Measurements from ENCODE around the gene TMEM205. TPM values are rescaled to one million over a fixed set of nuclear protein-coding genes. Genes with fewer than 3 reads are reported as not detected.

Gene TMEM205
- total RNA-seq, 3 donors from 2014 or later, result 216 to 286 (median 243) TPM

DNA sequence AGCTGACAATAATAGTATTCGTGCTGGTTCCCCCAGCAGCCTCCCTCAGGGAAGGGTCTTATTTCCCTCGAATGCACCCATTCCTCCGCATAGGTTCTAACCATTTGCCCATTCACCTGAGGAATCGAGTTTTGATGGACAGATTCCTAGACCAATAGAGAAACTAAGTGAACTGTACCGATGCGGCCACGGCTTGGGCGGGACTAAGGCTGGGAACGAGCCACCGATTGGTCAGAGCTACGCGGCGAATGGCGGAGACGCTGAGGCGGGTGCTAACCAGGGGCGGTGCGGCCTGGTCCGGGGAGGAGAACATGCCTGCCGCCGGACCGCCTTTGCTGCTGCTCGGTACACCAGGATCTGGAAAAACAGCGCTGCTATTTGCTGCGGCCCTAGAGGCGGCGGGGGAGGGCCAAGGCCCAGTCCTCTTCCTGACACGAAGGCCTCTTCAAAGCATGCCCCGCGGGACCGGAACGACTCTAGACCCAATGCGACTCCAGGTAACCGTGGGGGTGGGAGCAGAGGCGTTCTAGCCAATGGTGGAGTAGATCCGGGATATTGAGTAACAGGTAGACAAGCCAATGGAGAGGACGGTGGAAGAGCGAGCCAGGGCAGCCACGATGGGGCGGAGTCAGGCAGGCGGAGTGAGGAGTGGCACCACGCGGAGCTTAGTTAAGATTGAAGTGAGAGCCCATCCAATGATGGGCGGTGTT, 28.5 kb upstream of the TMEM205 start, which contains the start of gene SWSAP1:
Gene SWSAP1, plus strand, starts transcription at position 234 of the 710 bp plus-strand sequence. Its CDS starts 15 bp downstream, at position 249.
- TF ChIP-seq, protein P1, sequence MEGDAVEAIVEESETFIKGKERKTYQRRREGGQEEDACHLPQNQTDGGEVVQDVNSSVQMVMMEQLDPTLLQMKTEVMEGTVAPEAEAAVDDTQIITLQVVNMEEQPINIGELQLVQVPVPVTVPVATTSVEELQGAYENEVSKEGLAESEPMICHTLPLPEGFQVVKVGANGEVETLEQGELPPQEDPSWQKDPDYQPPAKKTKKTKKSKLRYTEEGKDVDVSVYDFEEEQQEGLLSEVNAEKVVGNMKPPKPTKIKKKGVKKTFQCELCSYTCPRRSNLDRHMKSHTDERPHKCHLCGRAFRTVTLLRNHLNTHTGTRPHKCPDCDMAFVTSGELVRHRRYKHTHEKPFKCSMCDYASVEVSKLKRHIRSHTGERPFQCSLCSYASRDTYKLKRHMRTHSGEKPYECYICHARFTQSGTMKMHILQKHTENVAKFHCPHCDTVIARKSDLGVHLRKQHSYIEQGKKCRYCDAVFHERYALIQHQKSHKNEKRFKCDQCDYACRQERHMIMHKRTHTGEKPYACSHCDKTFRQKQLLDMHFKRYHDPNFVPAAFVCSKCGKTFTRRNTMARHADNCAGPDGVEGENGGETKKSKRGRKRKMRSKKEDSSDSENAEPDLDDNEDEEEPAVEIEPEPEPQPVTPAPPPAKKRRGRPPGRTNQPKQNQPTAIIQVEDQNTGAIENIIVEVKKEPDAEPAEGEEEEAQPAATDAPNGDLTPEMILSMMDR (IDR thresholded peaks at IDR 0.05), result no peak
- peak; percentile 36 for TF ChIP-seq POLR2A (IDR thresholded peaks at IDR 0.05)
- TF ChIP-seq POLR2AphosphoS5 (IDR thresholded peaks at IDR 0.05), result peak in 2 of 3 donors; percentile 87 to 90
- Histone ChIP-seq H3K4me3 (peak within 1 kb of the TSS; percentile 60 to 64 (median 63)), H3K9me3 (no peaks in the 10 kb centered on the region), H3K4me1 (peaks cover 0 to 6% of the 10 kb centered on the region in 2 donors), H3K27me3 (no peaks in the 10 kb centered on the region), H3K27ac (peak within 1 kb of the TSS; percentile 91 to 97), H3K36me3 (no peaks in the 10 kb centered on the region)
- intact Hi-C loops (cut with DNase I; ENCODE audit: low total_unique reads), result no loop called here
- DNase-seq (ENCODE audit: low spot score in 2 of 2), result peak; percentile 98 to 100

DNA sequence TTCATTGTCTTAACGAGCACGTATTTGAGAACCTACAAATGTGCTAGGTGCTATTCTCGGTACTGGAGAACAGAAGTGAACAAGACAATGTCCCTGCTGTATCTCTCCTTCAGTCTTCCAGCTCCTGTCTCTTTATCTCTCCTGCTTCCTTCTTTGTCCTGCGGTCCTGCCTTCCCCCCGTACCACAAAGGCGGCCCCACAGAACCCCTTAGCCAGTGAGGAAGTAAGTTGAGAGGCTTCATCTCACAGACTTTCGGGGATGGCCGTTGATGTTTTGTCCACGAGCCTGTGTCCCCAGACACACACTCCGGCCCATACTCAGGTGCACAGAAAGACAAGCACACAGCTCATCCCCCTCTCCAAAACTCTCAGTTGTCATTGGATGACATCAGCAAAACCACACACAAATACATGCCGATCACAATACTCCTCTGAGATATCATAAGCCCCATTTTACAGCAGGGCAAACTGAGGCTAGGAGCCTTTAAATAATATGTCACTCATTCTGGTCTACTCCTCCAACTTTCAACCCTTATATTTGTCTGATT, 27.9 kb upstream of the TMEM205 start:
- peak overlapping the region; percentile 91 to 97 for H3K27ac ChIP-seq
- TF ChIP-seq POLR2A (IDR thresholded peaks at IDR 0.05) (no peak), POLR2AphosphoS5 (IDR thresholded peaks at IDR 0.05) (no peak)
- TF ChIP-seq, protein P1 (IDR thresholded peaks at IDR 0.05), result no peak
- intact Hi-C loops (cut with DNase I; ENCODE audit: low total_unique reads), result no loop called here
- no peaks in the 10 kb centered on the region for H3K27me3 ChIP-seq
- no peaks in the 10 kb centered on the region for H3K9me3 ChIP-seq
- no peak for DNase-seq (ENCODE audit: low spot score in 2 of 2)
- H3K36me3 ChIP-seq, result no peaks in the 10 kb centered on the region
- peaks cover 0 to 6% of the 10 kb centered on the region in 2 donors for H3K4me1 ChIP-seq
- H3K4me3 ChIP-seq, result peak overlapping the region; percentile 60 to 64 (median 63)

DNA sequence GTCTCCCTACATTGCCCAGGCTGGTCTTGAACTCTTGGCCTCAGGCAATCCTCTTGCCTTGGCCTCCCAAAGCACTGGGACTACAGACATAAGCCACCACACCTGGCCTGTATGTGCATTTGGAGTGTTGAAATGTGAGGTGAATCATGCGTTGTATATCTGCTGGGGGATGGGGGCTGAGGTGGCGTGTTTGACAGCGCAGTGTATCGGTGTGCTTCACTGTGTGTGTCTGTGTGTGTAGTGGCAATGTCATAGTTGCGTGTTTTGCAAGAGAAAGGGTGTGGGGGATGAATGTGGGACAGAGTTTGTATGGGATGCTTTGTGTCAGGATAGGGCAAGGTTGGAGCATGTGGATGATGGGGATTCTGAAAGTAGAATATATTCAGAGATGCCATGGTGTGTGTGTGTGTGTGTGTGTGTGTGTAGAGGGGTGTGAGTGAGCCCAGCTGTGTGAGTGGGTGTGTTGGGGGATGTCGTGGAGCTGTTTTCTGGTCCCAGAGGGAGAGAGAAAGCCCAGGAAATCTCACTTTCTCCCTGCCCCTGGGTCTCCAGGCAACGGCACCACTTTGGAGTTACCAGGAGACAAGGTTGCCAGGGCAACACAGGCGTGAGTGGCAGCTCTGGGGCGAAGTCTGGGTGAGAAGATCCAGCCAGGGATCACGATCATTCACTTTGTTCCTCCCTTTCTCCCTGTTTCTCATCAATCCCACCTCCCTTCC, 27.3 kb upstream of the TMEM205 start:
- H3K27ac ChIP-seq, result no peak overlapping the region
- no peaks in the 10 kb centered on the region for H3K9me3 ChIP-seq
- peaks cover 0 to 6% of the 10 kb centered on the region in 2 donors for H3K4me1 ChIP-seq
- no peak for DNase-seq (ENCODE audit: low spot score in 2 of 2)
- no peak for TF ChIP-seq POLR2AphosphoS5 (IDR thresholded peaks at IDR 0.05)
- no peak for TF ChIP-seq POLR2A (IDR thresholded peaks at IDR 0.05)
- H3K36me3 ChIP-seq, result no peaks in the 10 kb centered on the region
- intact Hi-C loops (cut with DNase I; ENCODE audit: low total_unique reads), result no loop called here
- H3K4me3 ChIP-seq, result no peak overlapping the region
- no peaks in the 10 kb centered on the region for H3K27me3 ChIP-seq

DNA sequence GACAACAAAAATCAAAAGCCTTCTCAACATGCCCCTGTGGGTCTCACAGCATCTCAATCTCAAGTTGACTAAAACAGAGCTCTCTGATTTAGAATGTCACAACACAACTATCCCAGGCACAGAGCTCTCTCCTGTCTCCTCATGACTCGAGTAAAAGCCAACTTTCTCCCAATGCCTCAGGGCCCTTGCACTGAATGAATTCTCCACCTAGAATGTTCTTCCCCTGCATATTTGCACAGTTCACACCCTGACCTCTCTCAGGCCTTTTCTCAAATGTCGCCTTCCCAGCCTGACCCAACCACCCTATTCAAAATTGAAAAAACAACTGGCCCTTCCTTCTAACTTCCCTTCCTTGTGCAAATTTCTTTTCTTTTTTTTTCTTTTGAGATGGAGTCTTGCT, 24.7 kb upstream of the TMEM205 start:
- Histone ChIP-seq H3K36me3 (no peaks in the 10 kb centered on the region), H3K4me1 (peaks cover 0 to 3% of the 10 kb centered on the region in 2 donors), H3K27ac (no peak overlapping the region), H3K27me3 (no peaks in the 10 kb centered on the region), H3K4me3 (no peak overlapping the region), H3K9me3 (no peaks in the 10 kb centered on the region)
- intact Hi-C loops (cut with DNase I; ENCODE audit: low total_unique reads), result no loop called here
- no peak for DNase-seq (ENCODE audit: low spot score in 2 of 2)
- no peak for TF ChIP-seq POLR2A (IDR thresholded peaks at IDR 0.05)
- TF ChIP-seq, protein P1 (IDR thresholded peaks at IDR 0.05), result no peak
- TF ChIP-seq POLR2AphosphoS5 (IDR thresholded peaks at IDR 0.05), result no peak

DNA sequence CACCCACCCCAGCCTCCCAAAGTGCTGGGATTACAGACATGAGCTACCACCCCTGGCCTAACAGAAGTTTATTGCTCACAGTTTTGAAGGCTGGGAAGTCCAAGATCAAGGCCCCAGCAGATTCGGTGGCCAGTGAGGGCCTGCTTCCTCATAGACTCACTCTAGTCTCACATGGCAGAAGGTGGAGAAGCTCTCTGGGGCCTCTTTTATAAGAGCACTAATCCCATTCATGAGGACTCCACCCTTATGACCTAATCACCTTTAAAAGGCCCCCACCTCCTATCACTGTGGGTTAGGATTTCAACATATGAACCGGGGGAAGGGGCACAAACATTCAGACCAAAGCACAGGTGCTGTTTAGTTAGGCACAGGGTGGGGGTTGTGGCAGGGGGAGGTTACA, 21.5 kb upstream of the TMEM205 start:
- no peaks in the 10 kb centered on the region for H3K36me3 ChIP-seq

More for the DNA sequence above, 21.5 kb upstream of the TMEM205 start:
- no peaks in the 10 kb centered on the region for H3K9me3 ChIP-seq
- H3K4me3 ChIP-seq, result no peak overlapping the region
- intact Hi-C loops (cut with DNase I; ENCODE audit: low total_unique reads), result no loop called here
- DNase-seq (ENCODE audit: low spot score in 2 of 2), result no peak
- no peak overlapping the region for H3K27ac ChIP-seq
- H3K4me1 ChIP-seq, result no peaks in the 10 kb centered on the region
- TF ChIP-seq POLR2A (IDR thresholded peaks at IDR 0.05) (no peak), POLR2AphosphoS5 (IDR thresholded peaks at IDR 0.05) (no peak)
- TF ChIP-seq, protein P1 (IDR thresholded peaks at IDR 0.05), result no peak
- no peaks in the 10 kb centered on the region for H3K27me3 ChIP-seq
